HG02610 (cell line): ENCODE data around the gene PTCHD1.

Source experiments
- ATAC-seq: cut with Tn5 transposase; IDR thresholded peaks from one replicate; pipeline ENCODE4 v1.9.1; 2021; ENCODE audit warnings: mild to moderate bottlenecking, moderate library complexity; ENCODE audit not compliant: unreplicated experiment

PTCHD1 gene

GRCh38 chrX:23394421-23394820 lies 59.8 kb downstream of the PTCHD1 start:
- ATAC-seq = no peak

- ATAC-seq = no peak
Measured at GRCh38 chrX:23396263-23396662, 61.6 kb downstream of the PTCHD1 start.

- no peak for ATAC-seq
Measured at GRCh38 chrX:23398570-23398969, 63.9 kb downstream of the PTCHD1 start.

DNA sequence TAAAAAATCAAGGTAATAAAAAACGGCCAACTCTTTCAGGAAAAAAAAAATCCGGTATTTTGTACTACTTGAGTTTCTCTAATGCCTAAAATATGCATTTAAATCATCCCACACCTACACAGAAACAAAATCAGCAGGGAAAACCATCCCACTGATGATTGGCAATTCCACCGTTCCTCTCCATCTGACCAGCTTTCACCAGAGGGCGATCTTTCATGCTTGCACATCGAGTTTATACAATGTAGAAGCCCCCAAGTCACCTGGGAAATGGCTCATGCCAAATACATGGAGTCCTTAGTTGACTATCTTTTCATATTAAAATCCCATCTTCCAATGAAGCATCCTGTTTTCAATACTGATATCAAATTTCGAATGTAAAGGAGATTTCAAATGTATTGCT lies 69.2 kb downstream of the PTCHD1 start:
- ATAC-seq = no peak

- ATAC-seq = no peak
Measured at GRCh38 chrX:23422912-23423311, 88.3 kb downstream of the PTCHD1 start.

DNA sequence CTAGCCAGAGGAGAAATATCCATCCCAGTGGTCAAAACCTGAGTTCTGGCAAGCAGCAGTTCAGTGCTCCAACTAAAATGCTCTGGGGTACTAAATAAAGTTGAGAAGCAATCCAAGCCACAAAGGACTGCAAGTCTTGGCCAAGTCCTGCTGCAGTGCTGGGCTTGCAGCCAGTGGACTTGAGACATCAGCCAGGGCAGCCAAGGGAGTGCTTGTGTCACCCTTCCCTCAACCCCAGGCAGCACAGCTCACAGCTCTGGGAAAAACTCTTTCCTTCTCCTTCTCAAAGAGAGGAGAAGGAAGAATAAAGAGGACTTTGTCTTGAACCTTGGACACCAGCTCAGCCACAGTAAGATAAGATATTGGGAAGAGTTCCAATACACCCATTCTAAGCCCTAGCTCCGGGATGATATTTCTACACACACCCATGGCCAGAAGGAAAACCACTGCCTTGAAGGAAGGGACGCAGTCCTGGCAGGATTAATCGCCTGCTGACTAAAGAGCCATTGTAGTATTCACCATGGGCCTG lies 99.8 kb downstream of the PTCHD1 start:
- no peak for ATAC-seq

GRCh38 chrX:23435108-23435507 lies 100.5 kb downstream of the PTCHD1 start:
- ATAC-seq = no peak

GRCh38 chrX:23435575-23435974 lies 100.9 kb downstream of the PTCHD1 start:
- ATAC-seq = no peak

GRCh38 chrX:23436875-23437274 lies 102.2 kb downstream of the PTCHD1 start:
- ATAC-seq = no peak

- ATAC-seq = no peak
Measured at GRCh38 chrX:23451266-23451665, 116.6 kb downstream of the PTCHD1 start.
